HG02970 (cell line): ENCODE measurements around the gene CDC37.
"Not testable (repeated sequence)": the region's sequence is repeated elsewhere in the genome, so short reads cannot be mapped to it uniquely, and the experiment has no call there.

Source experiments
- ATAC-seq: cut with Tn5 transposase; IDR thresholded peaks from one replicate; pipeline ENCODE4 v1.9.1; 2021; ENCODE audit warnings: mild to moderate bottlenecking, moderate library complexity, moderate number of reproducible peaks; ENCODE audit not compliant: unreplicated experiment, low FRiP score

Gene CDC37

DNA sequence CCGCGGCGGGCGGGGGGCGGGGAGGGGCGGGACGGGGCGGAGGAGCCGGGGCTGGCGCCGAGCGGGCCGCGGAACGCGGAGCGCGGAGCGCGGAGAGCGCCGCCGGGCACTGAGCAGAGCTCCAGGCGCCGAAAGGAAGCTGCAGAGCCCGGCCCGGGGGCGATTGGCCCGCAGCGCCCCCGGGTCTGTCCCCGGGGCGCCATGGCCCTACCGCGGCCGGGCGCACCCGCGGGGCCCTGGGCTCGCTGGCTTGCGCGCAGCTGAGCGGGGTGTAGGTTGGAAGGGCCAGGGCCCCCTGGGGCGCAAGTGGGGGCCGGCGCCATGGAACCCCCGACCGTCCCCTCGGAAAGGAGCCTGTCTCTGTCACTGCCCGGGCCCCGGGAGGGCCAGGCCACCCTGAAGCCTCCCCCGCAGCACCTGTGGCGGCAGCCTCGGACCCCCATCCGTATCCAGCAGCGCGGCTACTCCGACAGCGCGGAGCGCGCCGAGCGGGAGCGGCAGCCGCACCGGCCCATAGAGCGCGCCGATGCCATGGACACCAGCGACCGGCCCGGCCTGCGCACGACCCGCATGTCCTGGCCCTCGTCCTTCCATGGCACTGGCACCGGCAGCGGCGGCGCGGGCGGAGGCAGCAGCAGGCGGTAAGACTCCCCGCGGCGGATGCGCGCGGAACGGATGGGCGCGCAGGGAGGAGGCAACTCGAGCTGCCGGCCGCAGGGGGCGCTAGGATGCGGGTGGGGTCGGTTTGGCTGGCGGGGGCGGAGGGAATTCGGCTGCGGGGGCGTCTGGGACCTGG lies 17.3 kb upstream of the CDC37 start, which contains the start of gene PDE4A:
TSS of gene PDE4A (plus strand) at position 95 of the 796 bp plus-strand sequence. CDS start at position 322, 227 bp downstream.
- ATAC-seq = no peak

- no peak for ATAC-seq
Measured at GRCh38 chr19:10419646-10420443, 16.5 kb upstream of the CDC37 start.

DNA sequence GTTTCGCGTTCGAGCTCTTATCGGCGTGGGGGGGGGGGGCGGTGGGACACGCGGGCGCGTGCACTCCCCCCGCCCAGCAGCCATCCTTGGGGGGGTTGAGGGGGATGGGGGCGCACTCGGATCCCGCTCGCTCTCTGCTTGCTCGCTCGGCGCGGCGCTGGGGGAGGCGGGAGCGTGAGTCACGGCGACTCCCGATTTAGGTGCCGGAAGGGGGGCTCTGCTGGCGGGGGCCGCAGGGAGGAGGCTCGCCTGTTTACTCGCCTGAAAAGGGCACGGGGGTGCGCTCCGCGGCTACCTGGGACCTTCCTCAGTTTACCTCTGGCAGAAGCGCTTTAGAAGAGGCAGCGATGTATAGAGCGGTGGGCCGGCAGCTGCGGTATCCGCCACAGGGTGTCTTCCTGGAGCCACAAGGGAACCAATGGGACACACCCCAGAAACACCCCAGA lies 15.9 kb upstream of the CDC37 start:
- ATAC-seq = no peak

GRCh38 chr19:10418485-10419199 lies 15.3 kb upstream of the CDC37 start:
- ATAC-seq = no peak

DNA sequence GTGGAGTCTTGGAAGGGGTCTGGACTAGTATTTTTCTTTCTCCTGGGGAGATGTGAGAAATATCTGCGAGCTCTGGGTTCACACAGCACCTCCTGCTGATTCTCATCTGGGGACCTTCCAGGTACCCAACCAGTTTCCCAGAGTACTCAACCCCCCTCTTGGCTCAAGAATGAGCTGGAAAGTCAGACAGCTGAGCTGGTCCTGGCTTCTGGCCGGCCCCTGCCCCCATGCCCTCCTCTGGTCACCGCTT lies 14.8 kb upstream of the CDC37 start:
- ATAC-seq = no peak

DNA sequence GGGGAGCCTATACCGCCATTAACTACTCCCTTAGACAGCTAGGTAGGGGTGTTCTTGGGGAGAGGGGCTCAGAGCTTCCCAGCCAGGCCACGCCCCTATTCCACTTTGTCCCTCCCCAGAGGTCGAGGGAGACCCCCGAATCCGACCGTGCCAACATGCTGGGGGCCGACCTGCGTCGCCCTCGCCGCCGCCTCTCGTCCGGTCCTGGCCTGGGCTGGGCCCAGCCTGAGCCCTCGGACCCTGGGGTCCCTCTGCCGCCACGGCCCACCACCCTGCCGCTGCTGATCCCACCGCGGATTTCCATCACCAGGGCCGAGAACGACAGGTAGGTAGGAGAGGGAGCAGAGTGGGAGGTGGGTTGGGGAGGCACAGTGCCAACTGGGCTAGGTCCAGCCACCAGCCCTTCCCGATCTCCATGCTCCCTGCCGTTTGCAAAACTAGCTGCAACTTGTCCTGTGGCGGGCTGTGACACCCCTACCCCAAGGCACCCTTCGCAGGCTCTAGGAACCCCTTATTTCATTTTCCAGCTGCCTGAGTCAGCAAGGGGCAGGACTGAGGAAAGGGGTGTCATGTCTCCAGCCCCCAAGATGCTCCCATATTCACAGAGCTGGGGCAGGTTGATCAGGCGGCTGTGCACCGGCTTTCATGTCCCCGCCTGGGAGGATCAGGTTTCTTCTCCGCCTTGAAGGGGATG lies 14.3 kb upstream of the CDC37 start:
- ATAC-seq = no peak

DNA sequence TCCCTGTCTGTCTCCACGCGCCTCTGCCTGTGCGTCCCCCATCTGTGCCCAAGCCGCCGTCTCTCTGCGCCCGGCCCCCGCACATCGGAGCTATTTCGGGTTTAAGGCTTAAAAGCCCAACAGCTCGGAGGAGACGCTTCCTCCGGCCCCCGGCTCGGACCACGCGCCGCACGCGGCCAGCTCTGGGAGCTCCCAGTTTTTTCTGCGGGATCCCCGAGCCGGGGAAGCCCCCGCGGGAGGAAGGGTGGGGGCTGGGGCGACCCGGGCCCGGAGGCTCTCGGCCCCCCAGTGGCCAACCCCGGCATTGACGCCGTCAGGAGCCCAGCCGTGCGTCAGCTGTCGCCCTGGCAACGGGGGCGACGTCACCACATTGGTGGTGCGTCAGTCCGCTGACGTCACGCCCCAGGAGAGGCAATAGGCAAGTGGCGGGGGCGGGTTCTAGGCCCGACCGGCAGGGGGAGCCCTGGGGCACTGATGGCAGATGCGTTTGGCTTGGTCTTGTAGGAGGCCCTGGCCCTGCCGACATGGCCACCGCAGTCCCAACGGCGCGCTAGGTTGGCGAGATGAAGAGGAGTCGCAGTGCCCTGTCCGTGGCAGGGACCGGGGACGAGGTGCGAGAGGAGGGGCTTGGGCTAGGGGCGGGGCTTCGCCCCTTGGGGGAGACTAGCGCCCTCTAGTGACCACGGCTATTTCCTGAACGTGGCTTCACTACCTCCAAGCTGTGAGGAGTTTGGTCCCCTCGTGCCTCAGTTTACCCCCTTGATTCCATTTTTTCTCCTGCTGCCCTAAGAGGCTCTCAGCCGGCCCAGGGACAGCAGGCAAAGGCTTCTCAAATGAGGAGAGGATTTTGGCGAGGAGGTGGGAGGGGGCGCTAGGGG lies 13.3 kb upstream of the CDC37 start:
- ATAC-seq = peak; percentile 62

GRCh38 chr19:10416083-10416379 lies 12.7 kb upstream of the CDC37 start:
- ATAC-seq = no peak

DNA sequence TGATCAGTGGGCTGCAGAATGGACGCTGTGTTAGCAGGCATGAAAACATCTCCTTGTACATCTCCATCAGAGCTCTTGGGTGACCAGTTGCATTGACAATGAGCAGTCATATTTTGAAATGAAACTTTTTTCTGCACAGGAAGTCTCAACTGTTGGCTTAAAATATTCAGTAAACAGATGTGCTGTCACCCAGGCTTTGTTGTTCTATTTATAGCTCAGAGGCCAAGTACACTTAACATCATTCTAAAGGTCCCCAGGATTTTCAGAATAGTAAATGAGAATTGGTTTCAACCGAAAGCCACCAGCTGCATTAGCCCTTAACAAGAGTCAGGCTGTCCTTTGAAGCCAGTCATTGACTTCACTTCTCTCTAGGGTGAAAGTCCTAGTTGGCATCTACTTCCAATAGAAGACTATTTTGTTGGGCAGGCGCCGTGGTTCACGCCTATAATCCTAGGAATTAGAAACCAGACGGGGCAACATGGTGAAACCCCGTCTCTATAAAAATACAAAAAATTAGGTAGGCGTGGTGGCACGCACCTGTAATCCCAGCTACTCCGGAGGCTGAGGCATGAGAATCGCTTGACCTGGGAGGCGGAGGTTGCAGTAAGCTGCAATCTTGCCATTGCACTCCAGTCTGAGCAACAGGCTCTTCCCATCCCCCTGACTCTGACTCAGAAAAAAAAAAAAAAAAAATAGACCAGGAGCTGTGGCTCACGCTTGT lies 9.1 kb upstream of the CDC37 start:
- peak; percentile 41 for ATAC-seq

DNA sequence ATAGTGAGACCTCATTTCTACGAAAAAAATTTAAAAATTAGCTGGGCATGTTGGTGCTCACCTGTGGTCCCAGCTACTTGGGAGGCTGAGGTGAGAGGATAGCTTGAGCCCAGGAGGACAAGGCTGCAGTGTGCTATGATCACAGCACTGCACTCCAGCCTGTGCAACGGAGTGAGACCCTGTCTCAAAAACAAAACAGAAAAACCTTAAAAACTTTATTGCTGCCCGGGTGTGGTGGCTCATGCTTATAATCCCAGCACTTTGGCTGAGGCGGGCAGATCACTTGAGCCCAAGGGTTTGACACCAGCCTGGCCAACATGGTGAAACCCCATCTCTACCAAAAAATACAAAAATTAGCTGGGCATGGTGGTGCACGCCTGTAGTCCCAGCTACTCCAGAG lies 7.9 kb upstream of the CDC37 start:
- not testable (repeated sequence) for ATAC-seq

GRCh38 chr19:10408511-10409283 lies 5.4 kb upstream of the CDC37 start:
- no peak for ATAC-seq

DNA sequence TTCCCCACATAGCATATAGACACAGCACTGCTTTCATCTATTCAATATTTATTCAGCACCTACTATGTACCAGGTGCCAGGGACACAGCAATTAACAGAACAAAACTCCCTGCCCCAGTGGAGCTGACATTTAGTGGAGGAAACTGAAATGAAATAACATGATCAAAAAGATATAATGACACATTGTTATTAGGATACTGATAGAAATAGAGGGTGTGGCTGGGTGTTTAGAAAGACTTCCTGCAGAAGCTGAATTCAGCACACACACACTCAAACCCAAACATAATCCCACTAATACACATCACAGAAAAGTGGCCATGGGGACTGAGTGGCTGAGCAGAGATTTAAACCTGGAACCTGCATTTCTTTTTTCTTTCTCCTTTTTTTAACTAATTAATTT lies 3.8 kb upstream of the CDC37 start:
- ATAC-seq = no peak

DNA sequence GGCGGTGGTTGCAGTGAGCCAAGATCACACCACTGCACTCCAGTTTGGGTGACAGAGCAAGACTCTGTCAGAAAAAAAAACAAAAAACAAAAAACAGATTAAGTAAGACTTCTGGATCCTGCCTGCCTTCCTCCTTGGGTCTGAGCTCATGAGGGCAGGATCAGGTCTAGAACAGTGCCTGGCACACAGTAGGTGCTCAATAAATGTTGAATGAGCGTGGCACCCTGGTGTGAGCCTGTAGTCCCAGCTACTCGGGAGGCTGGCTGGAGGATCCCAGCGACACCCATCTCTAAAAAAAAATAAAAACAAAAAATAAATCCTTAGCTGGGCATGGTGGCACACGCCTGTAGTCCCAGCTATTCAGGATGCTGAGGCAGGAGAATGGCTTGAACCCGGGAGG lies 2.8 kb upstream of the CDC37 start:
- ATAC-seq = no peak

GRCh38 chr19:10404888-10405820 lies 1.8 kb upstream of the CDC37 start:
- ATAC-seq = no peak

DNA sequence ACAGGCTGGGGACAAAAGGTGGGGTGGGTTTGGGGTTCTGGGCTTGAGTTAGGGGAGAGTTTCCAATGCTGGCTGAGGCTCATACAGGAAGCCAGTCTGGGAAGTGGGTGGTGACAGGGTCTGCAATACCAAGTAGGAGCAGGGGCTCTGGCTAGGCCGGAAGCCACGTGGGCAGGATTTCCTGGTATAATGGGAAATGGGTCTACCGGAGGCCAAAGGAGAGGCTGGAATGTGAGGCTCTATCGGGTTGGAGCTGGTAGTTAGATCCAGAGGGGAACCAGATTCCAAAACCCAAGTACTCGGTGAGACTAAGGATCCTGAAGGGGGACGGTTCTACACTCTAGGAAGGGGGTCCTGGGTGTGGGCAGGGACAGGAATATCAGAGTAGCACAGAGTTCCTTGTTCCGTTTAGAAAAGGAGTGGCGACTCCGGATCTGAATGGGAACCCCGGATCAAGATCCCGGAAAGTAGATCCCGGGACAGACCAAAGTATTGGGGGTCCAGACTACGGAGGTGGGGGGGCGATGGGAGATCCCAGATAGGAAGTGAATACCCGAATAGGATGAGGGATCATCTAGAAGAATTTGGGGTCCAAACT lies 802 bp downstream of the CDC37 start:
- ATAC-seq = no peak

- no peak for ATAC-seq
Measured at GRCh38 chr19:10399878-10400277, 3.5 kb downstream of the CDC37 start.

DNA sequence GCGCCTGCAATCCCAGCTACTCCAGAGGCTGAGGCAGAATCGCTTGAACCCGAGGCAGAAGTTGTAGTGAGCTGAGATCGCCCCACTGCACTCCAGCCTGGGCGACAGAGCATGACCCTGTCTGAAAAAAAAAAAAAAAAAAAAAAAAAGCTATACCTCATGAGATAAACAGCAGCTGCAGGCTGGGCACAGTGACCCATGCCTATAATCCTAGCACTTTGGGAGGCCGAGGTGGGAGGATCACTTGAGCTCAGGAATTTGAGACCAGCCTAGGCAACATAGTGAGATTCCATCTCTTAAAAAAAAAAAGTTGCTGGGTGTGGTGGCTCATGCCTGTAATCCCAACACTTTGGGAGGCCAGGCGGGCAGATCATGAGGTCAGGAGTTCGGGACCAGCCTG lies 4.0 kb downstream of the CDC37 start:
- not testable (repeated sequence) for ATAC-seq
